Measurements from ENCODE around the gene DDO.

DNA sequence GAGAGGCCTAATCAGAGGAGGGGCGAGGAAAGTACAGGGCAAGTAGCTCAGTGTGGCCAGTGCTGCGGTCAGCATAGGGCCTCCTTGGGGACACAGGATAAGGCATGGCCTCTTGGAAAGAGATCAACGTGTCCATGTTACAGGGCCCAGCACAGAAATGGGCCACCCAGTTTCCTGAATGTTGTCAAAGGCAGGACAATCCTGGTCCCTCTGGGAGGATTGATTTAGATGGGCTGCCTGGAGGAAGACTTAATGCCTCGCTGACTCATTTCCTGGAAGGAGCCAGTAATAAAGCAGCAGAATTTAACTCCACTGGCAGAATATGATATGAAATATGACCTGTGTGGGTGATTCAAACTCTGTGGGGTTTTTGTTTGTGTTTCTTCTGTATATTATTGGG lies 16.6 kb downstream of the DDO start:
- TF ChIP-seq EZH2 (IDR thresholded peaks at IDR 0.05) (no peak), POLR2AphosphoS5 (IDR thresholded peaks at IDR 0.05; ENCODE audit: borderline replicate concordance, low read depth, low read length) (no peak)
